HG03175 (cell line): ENCODE measurements around the gene EXOC6B.

Source experiments
- ATAC-seq: cut with Tn5 transposase; IDR thresholded peaks from one replicate; pipeline ENCODE4 v1.9.1; 2021; ENCODE audit warnings: mild to moderate bottlenecking, moderate library complexity; ENCODE audit not compliant: unreplicated experiment

EXOC6B gene

DNA sequence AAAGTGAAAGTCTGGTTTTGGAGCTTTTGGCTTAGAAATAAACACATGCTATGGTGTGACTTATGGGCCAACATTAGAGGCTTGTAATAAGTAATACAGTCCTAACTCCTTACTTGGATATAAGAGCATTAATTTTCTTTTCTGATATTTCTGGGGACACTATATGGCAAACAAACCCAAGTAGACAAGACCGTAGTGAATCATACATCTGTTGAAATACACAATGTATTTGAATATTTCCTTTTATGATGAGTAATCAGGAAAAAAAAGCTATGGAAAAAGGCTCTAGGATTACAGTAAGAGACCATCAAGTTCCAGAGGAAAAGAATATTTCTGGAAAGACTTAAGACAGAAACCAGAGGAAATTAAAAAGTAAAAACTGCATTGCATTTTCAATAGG, 532.2 kb downstream of the EXOC6B start:
- ATAC-seq: no peak

- no peak for ATAC-seq
Measured at GRCh38 chr2:72292433-72292832, 533.4 kb downstream of the EXOC6B start.

- ATAC-seq: no peak
Measured at GRCh38 chr2:72291059-72291458, 534.8 kb downstream of the EXOC6B start.

GRCh38 chr2:72289736-72290135, 536.1 kb downstream of the EXOC6B start:
- no peak for ATAC-seq

GRCh38 chr2:72289283-72289682, 536.5 kb downstream of the EXOC6B start:
- ATAC-seq: no peak

DNA sequence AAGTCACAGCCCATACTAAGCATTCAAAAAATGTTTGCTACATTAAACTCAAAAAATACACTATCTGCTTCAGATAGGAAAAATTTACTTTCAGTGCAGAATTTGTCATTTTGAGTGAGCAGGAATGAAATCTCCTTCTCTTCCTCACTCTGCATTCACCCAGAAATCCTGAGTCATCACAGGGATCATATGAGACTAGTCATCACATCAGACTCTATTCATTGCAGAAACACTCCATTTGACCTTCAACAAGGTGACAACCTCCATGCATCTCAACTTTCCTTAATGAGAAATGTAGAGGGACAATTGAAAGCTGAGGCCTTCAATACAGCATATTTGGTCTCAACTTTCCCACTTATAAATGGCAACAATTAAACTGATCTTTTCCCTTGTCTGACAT, 547.8 kb downstream of the EXOC6B start:
- no peak for ATAC-seq

- no peak for ATAC-seq
Measured at GRCh38 chr2:72276876-72277275, 549.0 kb downstream of the EXOC6B start.

- no peak for ATAC-seq
Measured at GRCh38 chr2:72276356-72276755, 549.5 kb downstream of the EXOC6B start.

DNA sequence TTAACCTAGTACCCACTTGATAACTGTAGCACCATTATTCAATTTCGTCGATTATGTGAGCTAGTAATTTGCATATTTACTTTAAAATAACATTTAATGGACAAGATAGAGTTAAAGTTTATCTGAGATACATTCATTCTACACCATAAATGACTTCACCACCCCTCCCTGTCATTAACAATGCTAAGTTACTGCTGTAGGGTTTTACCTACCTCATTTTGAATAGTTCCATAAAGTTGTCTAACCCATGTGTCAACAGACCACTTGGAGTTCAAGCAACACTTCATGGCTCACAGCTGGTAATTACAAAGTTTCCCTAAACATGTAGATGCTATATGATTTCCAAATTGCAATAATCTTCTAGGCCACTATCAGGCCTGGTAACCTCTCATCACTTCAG, 550.7 kb downstream of the EXOC6B start:
- ATAC-seq: no peak

GRCh38 chr2:72274380-72274797, 551.4 kb downstream of the EXOC6B start:
- no peak for ATAC-seq

DNA sequence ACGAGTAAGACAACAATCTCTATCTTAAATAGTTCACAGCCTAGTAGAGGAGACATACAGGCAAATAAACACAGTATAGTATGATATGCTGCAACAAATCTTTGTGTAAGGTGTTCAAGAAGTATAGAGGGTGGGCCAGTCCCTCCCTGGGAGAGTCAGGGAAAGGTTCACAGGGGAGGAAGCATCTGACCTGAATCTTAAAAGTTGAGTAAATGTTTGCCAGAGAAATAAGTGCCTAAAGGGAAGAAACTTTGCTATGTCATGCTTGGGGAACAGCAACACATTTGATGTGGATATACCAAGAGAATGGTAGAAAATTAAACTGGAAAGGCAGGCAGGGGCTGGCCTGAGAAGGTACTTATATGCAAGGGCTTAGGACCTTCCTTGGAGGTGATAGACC, 552.4 kb downstream of the EXOC6B start:
- ATAC-seq: no peak

GRCh38 chr2:72271766-72272641, 553.8 kb downstream of the EXOC6B start:
- no peak for ATAC-seq

- no peak for ATAC-seq
Measured at GRCh38 chr2:72271276-72271614, 554.6 kb downstream of the EXOC6B start.

GRCh38 chr2:72270556-72271275, 555.1 kb downstream of the EXOC6B start:
- ATAC-seq: no peak

- ATAC-seq: no peak
Measured at GRCh38 chr2:72263776-72264060, 562.1 kb downstream of the EXOC6B start.

DNA sequence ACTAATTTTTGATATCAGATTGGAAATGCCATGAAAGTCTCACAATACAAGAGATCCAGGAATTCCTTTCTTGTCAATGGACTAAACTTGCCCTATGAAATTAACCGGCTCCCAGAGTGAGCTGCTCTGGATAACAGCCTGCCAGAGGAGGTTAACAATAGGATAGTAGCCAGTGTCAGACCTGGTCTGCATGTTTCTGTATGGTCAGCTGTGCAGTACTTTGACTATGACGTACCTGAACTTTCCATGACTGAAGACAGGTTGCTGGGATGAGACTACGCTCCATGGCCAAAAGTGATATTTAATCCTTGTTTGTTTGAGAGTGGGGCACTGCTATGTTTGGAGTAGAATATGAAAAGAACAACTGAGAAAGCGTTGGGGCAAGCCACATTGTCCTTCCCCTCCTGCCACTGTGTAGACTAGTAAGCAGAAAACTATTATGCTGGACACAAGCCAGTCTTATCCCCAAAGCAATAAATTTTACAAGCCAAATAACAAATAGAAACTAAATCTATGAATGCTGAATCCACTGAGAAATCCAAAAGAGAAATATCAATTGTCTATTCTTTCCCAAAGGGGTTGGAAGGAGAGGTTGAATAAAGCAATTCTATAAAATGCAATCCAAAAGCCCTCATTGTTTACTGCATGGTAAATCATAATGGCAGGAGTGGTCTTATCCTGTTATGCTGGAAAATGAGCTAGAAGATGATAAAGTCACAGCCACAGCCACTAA, 562.6 kb downstream of the EXOC6B start:
- no peak for ATAC-seq

- ATAC-seq: no peak
Measured at GRCh38 chr2:72261076-72261475, 564.8 kb downstream of the EXOC6B start.

DNA sequence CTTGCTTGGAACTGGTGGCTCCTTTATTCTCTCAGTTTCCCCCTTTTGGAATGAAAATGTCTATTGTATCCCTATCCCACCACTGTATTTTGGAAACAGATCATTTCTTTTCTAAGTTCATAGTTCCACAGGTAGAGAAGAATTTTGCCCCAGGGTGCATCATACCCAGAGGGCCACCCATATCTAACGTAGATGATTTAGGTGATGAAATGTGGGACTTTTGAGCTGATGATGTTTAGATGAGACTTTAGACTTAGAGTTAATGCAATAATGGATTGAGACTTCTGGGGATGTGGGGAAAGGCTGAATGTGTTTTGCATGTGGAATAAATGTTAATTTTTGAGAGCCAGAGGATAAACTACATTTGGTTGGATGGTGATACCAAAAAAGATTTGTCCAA, 570.3 kb downstream of the EXOC6B start:
- no peak for ATAC-seq

DNA sequence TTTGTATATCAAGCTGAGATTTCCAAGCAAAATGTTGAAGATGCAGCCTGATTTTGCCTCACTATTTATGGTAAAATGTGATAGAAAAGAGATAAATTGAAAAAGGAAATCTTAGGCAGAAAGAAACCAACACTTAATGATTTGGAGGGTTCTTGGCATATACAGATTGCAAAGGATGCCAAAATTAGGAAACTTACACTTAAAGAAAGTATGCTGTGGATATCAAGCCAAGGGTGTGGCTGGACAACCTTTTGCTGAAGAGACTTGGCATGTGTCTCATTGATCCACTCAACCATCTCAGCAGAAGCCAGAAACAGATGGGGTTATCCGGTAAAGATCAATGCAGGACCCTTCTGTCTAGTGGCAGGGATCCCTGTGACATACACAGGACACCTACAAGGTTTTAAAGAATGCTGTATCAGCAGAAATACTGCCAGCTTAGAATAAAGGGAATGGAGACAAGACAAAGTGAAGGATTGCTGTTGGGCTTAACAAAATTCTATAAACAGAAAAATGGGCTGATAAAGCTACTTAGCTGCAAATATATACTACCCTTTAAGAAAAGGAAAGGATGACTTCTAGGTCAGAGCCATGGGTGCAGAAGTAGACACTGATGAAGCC, 570.9 kb downstream of the EXOC6B start:
- no peak for ATAC-seq

DNA sequence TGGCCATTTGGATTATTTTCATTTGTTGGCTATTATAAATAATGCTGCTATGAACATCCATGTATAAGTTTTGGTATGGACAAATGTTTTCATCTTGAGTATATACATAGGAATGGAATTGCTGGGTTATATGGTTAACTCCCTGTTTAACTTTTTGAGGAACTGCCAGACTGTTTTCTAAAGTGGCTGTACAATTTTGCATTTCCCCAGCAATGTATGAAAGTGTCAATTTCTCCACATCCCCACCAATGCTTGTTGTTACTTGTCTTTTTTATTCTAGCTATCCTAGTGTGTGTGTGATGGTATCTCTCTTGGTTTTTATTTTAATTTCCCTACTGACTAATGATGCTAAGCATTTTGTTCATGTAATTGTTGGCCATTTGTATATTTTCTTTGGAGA, 587.5 kb downstream of the EXOC6B start:
- no peak for ATAC-seq

GRCh38 chr2:72237549-72237948, 588.3 kb downstream of the EXOC6B start:
- ATAC-seq: no peak
